ENCODE data around the gene ARSI.

Gene ARSI

GRCh38 chr5:150293091-150293941, 9.4 kb downstream of the ARSI start:
- DNase-seq (ENCODE audit: low read depth): no peak

- no peak for DNase-seq (ENCODE audit: low read depth)
Observed at GRCh38 chr5:150291388-150292385, 11.0 kb downstream of the ARSI start.

- no peak for DNase-seq (ENCODE audit: low read depth)
Observed at GRCh38 chr5:150289551-150290390, 12.9 kb downstream of the ARSI start, which contains the start of gene CAMK2A. Gene CAMK2A (minus strand): TSS chr5:150289773. CDS start chr5:150289625, 148 bp downstream.

- no peak for DNase-seq (ENCODE audit: low read depth)
Observed at GRCh38 chr5:150288791-150289190, 13.9 kb downstream of the ARSI start.

- DNase-seq (ENCODE audit: low read depth): no peak
Observed at GRCh38 chr5:150288361-150288760, 14.3 kb downstream of the ARSI start.

GRCh38 chr5:150286820-150287219, 15.9 kb downstream of the ARSI start:
- DNase-seq (ENCODE audit: low read depth): no peak

GRCh38 chr5:150285114-150285513, 17.6 kb downstream of the ARSI start:
- no peak for DNase-seq (ENCODE audit: low read depth)

- DNase-seq (ENCODE audit: low read depth): no peak
Observed at GRCh38 chr5:150284311-150284710, 18.4 kb downstream of the ARSI start.

GRCh38 chr5:150283904-150284303, 18.8 kb downstream of the ARSI start:
- no peak for DNase-seq (ENCODE audit: low read depth)

- DNase-seq (ENCODE audit: low read depth): no peak
Observed at GRCh38 chr5:150281987-150282386, 20.7 kb downstream of the ARSI start.

GRCh38 chr5:150279330-150280020, 23.2 kb downstream of the ARSI start:
- no peak for DNase-seq (ENCODE audit: low read depth)

GRCh38 chr5:150278916-150279315, 23.8 kb downstream of the ARSI start:
- DNase-seq (ENCODE audit: low read depth): no peak

GRCh38 chr5:150278046-150278730, 24.5 kb downstream of the ARSI start:
- DNase-seq (ENCODE audit: low read depth): no peak

GRCh38 chr5:150277043-150277442, 25.7 kb downstream of the ARSI start:
- DNase-seq (ENCODE audit: low read depth): no peak

GRCh38 chr5:150274811-150275210, 27.9 kb downstream of the ARSI start:
- no peak for DNase-seq (ENCODE audit: low read depth)

- no peak for DNase-seq (ENCODE audit: low read depth)
Observed at GRCh38 chr5:150272531-150272930, 30.2 kb downstream of the ARSI start.

GRCh38 chr5:150271923-150272322, 30.8 kb downstream of the ARSI start:
- no peak for DNase-seq (ENCODE audit: low read depth)

GRCh38 chr5:150271296-150271692, 31.4 kb downstream of the ARSI start:
- no peak for DNase-seq (ENCODE audit: low read depth)

GRCh38 chr5:150270541-150271295, 32.0 kb downstream of the ARSI start:
- no peak for DNase-seq (ENCODE audit: low read depth)

GRCh38 chr5:150266871-150267291, 35.8 kb downstream of the ARSI start:
- DNase-seq (ENCODE audit: low read depth): no peak

Data from stromal cell of bone marrow (primary cell).